GM18868 (cell line): Measurements from ENCODE around the gene UGDH.
"Not testable (repeated sequence)": the region's sequence is repeated elsewhere in the genome, so short reads cannot be mapped to it uniquely, and the experiment has no call there.

Experiments used
- ATAC-seq: cut with Tn5 transposase; IDR thresholded peaks from one replicate; pipeline ENCODE4 v1.9.1; 2021; ENCODE audit warnings: mild to moderate bottlenecking, moderate library complexity; ENCODE audit not compliant: unreplicated experiment

Gene UGDH

DNA sequence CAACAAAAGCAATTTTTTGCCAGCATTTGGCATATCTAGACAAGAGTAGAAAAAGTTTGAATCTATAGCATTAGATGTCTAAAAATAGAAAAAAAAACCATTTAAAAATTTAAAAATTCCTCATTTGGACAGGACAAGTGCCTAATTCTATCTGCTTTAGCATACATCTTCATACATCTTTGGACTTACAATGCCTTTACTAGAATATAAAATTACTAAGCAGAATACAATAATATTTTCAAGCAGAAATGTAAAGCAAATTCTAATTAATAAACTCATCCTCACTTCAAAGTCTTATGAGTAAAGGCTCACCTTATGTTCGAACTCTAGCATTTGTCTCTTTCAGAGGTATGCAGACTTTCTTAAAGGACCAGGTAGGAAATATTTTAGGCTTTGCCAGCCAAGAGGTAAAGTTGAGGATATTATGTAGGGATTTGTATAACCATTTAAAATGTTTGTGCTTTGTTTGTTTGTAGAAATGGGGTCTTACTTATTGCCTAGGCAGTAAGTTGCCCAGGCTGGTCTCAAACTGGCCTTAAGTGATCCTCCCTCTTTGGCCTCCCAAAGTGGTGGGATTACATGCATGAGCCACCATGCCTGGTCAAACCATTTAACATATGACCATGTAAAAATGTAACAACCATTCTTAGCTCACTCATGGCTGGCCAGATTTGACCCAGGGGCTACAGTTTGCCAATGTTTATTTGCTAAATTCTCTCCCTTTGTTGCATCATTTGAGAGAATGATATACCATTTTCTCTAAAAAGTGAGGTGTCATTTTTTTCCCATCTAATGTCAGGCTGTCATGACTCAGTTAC is 29.1 kb downstream of the UGDH start:
- no peak for ATAC-seq

DNA sequence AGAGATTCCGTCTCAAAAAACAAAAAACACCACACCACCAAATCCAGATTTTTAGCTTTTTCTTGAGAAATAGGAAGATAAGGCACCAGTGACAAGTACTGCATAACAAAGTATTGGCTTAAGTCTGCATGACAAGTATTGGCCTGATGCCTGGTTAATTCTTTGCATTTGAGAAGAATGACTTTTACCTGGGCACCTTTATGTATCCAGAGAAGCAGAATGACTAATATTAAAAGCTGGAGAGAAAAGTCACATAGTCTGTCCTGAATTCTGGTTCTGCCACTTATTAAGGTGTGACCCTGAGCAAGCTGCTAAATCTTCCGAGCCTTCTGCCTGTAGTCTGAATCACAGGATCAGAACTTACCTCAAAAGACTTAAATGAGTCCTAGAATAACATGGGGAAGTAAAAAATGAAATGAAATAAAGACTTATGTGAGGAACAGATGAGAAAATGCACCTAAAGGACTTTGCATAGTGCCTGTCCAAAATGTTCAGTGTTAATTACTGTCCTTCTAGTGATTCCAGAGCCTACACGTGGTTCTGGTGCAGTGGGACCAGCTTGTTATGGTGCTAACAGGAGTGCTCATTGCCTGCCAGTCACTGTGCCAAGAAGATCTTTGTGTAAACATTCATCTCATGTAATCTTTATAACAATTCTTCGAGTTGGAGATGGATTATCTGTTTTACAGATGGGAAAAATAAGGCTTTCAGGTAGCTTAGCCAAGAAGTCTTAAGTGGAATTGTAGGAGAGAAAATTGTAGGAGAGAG is 31.6 kb downstream of the UGDH start:
- ATAC-seq: no peak

DNA sequence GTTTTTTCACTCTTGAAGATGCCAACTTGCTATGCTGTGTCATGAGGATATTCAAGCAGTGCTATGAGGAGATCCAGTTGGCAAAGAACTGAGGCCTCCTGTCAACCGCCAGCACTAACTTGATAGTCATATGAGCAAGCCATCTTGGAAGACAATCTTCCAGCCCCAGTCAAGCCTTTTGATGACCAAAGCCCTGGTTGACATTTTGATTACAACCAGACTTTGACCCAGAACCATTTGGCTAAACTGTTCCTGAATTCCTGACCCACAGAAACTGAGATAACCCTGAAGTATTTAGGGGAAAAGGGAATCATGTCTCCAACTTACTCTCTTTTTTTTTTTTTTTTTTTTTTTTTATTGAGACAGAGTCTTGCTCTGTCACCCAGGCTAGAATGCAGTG is 32.9 kb downstream of the UGDH start:
- no peak for ATAC-seq

DNA sequence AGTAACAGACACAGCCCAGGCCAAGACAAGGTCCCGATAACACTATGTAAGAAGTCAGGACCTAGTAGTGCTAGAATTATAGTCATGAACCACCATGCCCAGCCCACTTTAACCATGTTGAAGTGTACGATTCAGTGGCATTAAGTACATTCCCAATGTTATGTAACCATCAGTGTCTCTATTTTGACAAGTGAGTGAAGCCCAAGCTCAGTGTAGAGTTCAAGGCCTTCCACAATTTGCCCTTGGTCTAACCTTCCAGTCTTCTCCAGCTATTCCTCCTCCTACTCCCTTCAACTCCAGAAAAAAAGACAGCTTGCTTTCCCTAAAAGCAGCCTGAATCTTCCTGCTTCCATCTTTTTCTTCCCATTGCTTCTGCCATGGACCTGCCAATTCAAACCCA is 36.9 kb downstream of the UGDH start:
- ATAC-seq: no peak

DNA sequence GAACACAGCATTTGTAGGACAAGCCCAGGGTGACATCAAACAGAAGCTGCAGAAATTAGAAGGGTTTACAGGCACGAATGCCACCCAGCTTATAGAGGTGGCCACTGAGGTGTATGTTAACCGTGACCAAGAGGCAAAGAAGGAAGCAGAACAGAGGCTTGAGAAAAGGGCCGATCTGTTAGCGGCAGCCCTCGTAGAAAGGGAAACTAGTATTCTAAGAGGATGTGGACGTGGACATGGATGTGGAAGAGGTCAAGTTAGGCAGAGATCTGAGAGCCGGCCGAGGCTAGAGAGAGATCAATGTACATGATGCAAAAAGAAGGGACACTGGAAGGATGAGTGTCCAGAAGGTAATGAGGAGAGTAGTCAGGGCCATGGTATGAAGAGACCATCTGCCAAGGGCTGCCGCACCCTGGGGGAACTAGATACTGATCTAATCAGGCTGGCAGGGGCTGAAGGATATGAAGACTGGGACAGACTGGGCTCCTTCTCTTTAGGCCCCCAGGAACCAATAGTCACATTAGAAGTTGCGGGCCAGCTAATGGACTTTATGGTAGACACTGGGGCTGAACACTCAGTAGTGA is 40.9 kb downstream of the UGDH start:
- no peak for ATAC-seq

DNA sequence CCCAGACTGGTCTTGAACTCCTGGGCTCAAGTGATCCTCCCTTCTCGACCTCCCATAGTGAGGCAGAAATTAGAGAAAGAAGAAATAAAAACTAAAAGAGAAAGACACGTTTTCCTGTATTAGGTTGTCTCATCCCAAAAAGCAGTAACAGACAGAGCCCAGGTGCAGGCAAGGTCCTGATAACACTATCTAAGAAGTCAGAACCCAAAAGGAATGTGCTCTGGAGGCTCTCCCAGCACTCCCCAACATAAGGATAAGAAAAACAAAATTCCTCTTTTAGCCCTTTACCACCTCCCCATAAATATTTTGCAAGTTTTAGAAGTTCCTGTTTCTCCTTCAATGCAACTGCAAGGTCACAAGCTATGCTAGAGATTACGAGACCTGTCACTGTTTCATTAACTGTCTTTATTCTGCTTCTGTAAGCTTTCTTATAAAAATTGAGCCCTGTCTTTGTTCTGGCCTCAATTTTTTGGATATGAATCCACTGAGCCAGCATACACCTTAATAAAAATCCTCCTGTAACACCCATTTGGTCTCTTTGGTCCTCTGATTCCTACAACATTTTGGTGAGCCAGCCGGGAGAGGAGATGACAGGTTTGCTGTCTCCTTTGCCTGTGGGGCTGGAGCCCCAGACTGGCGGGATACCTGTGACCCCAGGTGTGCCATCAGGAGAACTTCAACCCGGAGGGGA is 42.5 kb downstream of the UGDH start:
- no peak for ATAC-seq

DNA sequence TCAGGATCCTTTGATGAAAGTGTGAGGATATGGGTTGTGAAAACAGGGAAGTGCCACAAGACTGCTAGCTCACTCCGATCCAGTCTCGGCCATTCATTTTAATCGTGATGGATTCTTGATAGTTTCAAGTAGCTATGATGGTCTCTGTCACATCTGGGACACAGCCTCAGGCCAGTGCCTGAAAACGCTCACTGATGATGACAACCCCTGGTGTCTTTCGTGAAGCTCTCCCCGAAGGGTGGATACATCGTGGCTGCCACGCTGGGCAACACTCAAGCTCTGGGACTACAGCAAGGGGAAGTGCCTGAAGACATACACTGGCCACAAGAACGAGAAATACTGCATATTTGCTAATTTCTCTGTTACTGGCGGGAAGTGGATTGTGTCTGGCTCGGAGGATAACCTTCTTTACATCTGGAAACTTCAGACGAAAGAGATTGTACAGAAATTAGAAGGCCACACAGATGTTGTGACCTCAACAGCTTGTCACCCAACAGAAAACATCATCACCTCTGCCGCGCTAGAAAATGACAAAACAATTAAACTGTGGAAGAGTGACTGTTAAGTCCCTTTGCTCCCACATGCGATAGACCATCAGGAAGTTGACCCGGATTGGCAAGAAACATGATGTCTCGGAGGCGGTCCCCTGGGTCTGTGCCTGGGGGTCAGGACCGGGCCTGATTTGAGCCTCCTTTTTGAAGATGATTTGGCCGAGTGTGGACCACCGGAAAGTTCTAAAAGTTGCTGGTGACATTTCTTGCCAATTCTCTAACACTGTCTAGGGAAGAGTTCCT is 46.1 kb downstream of the UGDH start:
- ATAC-seq: no peak

DNA sequence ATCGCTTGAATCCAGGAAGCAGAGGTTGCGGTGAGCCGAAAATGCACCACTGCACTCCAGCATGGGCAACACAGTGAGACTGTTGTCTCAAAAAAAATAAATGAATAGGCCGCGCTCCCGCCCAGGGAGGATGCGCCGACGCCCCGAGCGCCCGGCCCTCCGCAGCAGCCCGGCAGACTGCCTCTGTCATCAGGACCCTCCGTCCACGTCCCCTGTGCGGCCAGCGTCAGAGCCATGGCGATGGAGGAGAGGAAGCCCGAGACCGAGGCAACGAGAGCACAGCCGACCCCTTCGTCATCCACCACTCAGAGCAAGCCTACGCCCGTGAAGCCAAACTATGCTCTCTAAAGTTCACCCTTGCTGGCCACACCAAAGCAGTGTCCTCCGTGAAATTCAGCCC is 47.0 kb downstream of the UGDH start:
- ATAC-seq: no peak

DNA sequence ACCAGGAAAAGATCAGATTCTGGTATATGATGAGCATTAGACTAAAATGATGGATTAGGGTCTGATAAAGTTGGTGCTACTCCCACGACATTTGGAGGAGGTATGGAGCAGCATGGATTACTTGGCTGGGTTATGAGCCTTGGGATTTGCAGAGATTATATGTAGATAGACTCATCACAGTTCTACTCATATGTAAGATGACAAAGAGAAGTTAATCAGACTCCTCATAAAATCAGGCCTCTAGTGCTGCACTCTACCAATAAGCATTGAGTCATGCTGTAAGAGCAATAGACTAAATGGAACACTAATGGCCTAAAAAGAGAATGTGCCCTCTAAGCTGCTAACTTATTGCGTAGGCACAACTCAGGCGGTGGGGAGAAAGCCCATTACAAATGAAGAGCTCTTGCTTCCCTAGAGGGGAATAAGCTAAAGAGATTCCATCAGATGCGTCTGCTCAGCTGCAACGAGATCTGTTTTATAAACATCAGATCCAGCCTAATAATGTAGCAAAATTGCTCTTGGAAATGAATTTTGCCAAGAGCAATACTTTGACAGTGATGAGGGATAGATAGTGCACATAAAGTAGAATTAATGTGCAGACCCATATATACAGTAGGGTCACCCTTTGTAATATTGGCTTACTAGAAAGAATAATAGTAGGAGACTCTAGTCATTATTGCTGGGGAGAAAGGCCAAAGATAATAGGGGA is 50.9 kb downstream of the UGDH start:
- ATAC-seq: no peak

DNA sequence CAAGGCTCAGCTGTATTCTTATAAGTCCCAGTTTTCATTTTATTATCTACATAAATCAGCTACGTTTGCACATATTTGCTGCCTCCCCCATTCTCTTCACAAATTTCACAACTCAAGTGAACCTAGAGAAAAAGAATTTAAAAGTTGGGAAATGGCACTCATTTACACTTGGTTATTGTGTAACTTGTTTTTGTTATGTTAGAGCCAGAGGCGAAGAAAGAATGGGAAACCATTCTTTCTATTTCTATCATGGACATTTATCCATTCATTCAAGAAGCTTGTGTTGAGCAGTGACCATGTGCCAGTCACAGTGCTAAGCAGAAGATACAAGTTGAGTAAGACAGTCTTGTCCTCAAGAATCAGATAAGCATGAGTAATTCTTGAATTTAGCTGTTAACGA is 54.8 kb downstream of the UGDH start:
- ATAC-seq: no peak

DNA sequence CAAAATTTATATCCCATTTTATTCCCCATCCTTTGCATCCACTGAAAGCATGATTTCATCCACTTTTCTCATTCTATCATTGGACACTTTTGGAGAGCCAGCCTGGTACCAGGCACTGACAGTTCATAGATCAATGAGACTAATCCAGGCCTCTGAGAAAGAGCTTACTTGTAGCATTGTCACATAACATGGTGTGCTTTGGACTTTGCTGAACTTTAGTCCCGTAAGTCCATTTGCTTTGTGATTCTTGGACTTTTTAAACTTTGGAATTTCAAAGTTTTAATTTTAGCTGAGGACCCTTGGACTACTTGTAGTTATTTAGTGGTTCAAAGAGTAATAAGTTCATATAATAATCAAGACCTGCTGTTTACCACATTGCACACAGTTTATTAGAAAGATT is 56.8 kb downstream of the UGDH start:
- no peak for ATAC-seq

DNA sequence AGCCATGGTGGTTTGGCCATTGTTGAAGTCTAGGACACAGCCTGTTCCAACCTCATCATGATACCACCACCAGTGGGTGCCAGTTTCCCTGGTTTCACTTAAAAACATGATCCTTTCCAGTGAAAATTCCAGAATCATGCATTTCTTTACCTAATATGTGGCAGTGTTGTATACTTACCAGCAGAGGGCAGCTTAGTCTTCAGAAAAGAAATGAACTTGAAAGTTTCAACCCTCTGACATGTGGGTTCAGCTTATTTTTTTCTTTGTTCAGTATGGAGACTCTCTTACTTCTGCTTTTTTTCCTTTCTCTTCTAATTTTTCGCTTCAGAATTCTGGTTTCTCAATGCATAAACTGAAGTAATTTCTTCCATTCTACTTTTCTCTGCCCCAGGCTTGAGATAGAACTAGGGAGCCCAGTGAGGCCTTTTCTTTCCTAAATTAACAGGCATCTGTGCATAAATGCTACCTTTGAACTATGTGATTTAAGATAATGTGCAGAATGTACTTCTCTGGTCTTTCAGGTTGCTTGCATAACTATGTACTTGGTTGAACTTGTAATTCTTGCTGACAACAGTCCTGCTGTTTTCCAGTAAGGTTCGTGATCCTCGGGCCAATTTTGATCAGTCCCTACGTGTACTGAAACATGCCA is 57.7 kb downstream of the UGDH start:
- peak; percentile 81 for ATAC-seq

DNA sequence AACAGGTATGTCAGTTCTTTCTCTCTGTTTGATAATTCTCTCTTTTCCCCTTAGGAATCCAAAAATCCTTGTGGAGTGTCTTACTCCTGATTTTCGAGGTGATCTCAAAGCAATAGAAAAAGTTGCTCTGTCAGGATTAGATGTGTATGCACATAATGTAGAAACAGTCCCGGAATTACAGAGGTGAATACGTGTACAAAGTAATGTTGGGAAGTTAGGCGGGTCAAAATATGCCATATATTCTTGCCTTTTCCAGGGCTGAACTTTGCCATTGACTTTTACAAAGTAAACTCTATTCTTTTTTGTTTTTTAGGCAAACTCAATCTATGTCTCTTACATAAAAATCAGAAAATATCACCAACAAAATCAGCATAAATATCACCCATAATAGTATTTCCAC is 59.8 kb downstream of the UGDH start:
- ATAC-seq: no peak

DNA sequence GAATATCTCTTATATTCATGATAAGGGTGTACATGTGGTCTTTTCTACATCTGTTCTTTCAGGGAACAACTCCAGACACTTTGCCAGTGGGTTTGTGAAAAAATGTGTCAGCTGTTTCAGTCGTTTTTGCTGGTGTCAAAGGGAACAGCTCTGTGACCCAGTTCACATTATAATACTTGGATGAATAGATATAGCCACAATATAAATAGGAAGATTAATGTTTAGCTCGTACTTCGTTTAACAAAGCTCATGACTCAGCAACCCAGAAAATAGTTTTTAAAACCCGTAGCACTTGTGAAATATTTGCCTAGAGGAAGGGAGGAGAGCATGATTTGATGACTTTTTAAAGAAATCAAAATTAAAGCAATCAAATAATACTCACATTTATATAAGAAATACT is 60.5 kb downstream of the UGDH start:
- ATAC-seq: no peak

DNA sequence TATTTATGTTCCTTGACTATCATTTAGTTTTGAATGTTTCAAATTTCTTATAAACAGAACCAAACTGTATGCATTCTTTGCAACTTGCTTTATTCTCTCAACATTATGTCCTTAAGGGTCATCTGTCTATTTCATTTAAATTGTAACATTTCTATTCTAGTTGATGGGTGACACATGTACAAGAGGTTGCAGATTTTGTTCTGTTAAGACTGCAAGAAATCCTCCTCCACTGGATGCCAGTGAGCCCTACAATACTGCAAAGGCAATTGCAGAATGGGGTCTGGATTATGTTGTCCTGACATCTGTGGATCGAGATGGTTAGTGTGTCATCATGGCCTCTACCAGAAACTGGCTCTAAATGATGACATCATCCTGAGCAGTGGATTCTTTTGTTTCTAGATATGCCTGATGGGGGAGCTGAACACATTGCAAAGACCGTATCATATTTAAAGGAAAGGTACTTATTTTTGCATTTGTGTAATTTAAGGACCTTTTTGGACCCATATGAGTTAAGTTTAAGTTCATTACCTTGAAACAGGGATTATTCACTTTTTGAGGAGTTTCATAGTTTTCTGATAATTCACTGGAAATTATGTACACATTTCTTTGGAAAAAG is 62.2 kb downstream of the UGDH start:
- ATAC-seq: no peak

DNA sequence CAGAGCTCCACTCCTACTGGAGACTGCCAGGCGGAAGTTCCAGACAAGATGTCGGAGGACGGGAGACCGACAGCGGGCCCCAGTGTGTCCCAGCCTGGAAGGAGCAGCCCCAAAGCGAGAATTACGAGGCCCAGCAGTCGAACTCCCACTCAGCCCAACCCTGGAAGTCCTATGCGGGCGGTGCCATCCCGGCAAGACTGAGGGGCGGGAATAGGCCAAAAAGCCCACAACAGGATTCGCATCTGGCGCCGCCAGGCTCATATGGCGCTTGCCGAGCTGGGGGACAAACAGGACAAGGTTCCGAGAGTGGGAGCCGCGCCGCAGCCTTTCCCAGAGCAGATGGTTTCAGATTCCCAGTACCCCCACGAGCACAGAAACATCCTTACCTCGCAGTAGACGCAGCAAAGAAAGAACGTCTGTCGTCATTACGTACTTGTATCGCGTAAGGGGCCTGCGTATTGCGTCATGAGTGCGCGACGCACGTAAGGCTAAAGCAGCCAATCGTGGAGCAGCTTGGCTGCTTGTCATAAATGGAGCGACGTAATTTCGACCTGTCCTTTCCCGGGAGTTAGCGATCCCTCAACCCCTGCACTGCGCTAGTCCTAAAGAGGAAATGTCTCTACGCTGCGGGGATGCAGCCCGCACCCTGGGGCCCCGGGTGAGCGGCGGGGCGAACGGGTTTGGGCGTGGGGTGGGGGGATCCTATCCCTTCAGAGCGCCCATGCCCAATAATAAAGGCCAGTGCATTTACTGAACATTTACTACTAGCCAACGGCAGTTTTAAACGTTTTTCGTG is 68.5 kb downstream of the UGDH start, which contains the start of the genes LIAS and RPL9:
Gene LIAS, plus strand, starts transcription at position 552 of the 796 bp plus-strand sequence. Its CDS starts 62 bp downstream, at position 614.
Gene RPL9, minus strand, starts transcription at position 418 of the 796 bp plus-strand sequence. CDS start 483 bp downstream, outside the sequence.
- peak; percentile 80 for ATAC-seq

DNA sequence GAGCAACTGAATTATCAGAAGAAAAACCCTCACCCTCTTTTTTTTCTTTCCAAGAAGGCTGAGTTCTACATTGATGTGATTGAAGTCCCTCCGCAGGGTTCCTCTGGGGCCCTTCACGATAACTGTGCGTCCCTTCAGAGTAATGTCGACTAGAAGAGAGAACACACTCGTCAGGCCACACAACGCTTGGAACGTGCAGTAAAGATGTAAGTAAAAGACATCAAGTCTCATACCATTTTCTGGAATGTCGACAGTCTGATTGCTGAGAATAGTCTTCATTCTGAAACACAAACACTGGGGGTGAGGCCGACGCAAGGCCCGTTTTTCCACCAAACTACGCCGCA is 69.1 kb downstream of the UGDH start:
- not testable (repeated sequence) for ATAC-seq
